Measurements from ENCODE around the gene CHMP3. TPM values are rescaled to one million over a fixed set of nuclear protein-coding genes. Genes with fewer than 3 reads are reported as not detected.

CHMP3 gene
- total and polyA plus RNA-seq, 2 of the 13 experiments (the other 11 are each of a cell fraction or from before 2014, with no cell fraction given): 64.1 to 114 TPM

GRCh38 chr2:86533589-86533988 lies 29.7 kb downstream of the CHMP3 start:
- Histone ChIP-seq H3K79me2 (ENCODE audit: insufficient read depth, low read length) (no peaks in the 10 kb centered on the region), H4K20me1 (ENCODE audit: insufficient read depth, low read length) (no peaks in the 10 kb centered on the region), H3K4me1 (ENCODE audit: insufficient read depth, low read length) (no peaks in the 10 kb centered on the region), H3K27me3 (ENCODE audit: control insufficient read depth in 1 of 2, insufficient read depth in 2 of 2, low read length in 2 of 2) (no peaks in the 10 kb centered on the region), H3K27ac (ENCODE audit: extremely low read length, insufficient read depth, low read length) (no peak overlapping the region), H3K4me2 (ENCODE audit: low read depth, low read length) (no peak overlapping the region), H3K4me3 (replicated peaks in 1 of 3; ENCODE audit: insufficient read depth in 1 of 3, low read depth in 2 of 3, low read length in 3 of 3) (no peak overlapping the region), H3K9ac (ENCODE audit: insufficient read depth, low read depth, low read length) (no peak overlapping the region), H3K36me3 (replicated peaks in 1 of 2; ENCODE audit: control insufficient read depth in 1 of 2, insufficient read depth in 2 of 2, low read length in 2 of 2) (peaks cover 1 to 4% of the 10 kb centered on the region in 2 experiments; a peak in 1 of 5 replicates), H2AFZ (ENCODE audit: low read length) (no peak overlapping the region), H3K9me3 (ENCODE audit: low read length) (peaks cover 9% of the 10 kb centered on the region; the same call in 1 of the 2 replicates)
- WGBS (ENCODE audit: low lambda C conversion rate): 95% methylated on average over 3 of the region's 3 CpGs
- no peak for TF ChIP-seq FOSL2 (CRISPR knock-in tag; IDR thresholded peaks at IDR 0.05)
- TF ChIP-seq IRF2 (CRISPR knock-in tag; IDR thresholded peaks at IDR 0.05): no peak
- TF ChIP-seq ZFP90 (CRISPR knock-in tag; IDR thresholded peaks at IDR 0.05; ENCODE audit: borderline replicate concordance): peak; percentile 98
- TF ChIP-seq ZNF773 (CRISPR knock-in tag; IDR thresholded peaks at IDR 0.05; ENCODE audit: borderline replicate concordance): no peak
- TF ChIP-seq, protein P1, sequence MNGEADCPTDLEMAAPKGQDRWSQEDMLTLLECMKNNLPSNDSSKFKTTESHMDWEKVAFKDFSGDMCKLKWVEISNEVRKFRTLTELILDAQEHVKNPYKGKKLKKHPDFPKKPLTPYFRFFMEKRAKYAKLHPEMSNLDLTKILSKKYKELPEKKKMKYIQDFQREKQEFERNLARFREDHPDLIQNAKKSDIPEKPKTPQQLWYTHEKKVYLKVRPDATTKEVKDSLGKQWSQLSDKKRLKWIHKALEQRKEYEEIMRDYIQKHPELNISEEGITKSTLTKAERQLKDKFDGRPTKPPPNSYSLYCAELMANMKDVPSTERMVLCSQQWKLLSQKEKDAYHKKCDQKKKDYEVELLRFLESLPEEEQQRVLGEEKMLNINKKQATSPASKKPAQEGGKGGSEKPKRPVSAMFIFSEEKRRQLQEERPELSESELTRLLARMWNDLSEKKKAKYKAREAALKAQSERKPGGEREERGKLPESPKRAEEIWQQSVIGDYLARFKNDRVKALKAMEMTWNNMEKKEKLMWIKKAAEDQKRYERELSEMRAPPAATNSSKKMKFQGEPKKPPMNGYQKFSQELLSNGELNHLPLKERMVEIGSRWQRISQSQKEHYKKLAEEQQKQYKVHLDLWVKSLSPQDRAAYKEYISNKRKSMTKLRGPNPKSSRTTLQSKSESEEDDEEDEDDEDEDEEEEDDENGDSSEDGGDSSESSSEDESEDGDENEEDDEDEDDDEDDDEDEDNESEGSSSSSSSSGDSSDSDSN (CRISPR knock-in tag; IDR thresholded peaks at IDR 0.05): no peak
- FAIRE-seq (no peak), ATAC-seq (no peak), DNase-seq (ENCODE audit: low spot score) (no peak)
- ChIA-PET CTCF (ENCODE audit: low intra/inter-chr PET ratio, low total read pairs) (no interaction called here), POLR2A (no interaction called here)
- in situ Hi-C loops (cut with HindIII; ENCODE audit: extremely low pct_ligation_motif_present, low pct_unique_long_range_greater_than_20kb): no loop called here
- intact Hi-C loops (cut with micrococcal nuclease; ENCODE audit: unreplicated experiment): no loop called here
- BruUV-seq (replicated peaks): no TSS peak

Data from HepG2 (cell line).